Stomach (tissue), 9 donors: ENCODE data around the gene SDHB. TPM values are rescaled to one million over a fixed set of nuclear protein-coding genes. Genes with fewer than 3 reads are reported as not detected.

Experiments used
- DNase-seq, 2 donors: peaks; one replicate each; pipeline versions ENCODE4 v3.0.0 to v3.0.0-alpha.2; 2013 to 2019
- H3K27ac ChIP-seq, 5 donors: fragments of 200-600 bp in 4 of 5; sonication (generic) in 4 of 5; one replicate each; pipeline ENCODE4 v1.5.1; 2013 to 2019; ENCODE audit warnings: mild to moderate bottlenecking in 1 of 5, moderate library complexity in 1 of 5
- H3K27me3 ChIP-seq, 3 donors: fragments of 200-600 bp; sonication (generic); one replicate each; pipeline ENCODE4 v1.5.1; 2017 to 2019; ENCODE audit warnings: mixed run types in 1 of 3
- H3K36me3 ChIP-seq, 4 donors: fragments of 200-600 bp; sonication (generic); 1 replicate in 3 of 4; 2 replicates in 1 of 4; pipeline ENCODE4 v1.5.1; 2016 to 2019
- H3K4me1 ChIP-seq, 4 donors: fragments of 200-600 bp; sonication (generic); one replicate each; pipeline ENCODE4 v1.5.1; 2016 to 2019
- H3K4me3 ChIP-seq, 4 donors: fragments of 200-600 bp; sonication (generic) in 3 of 4; one replicate each; pipeline ENCODE4 v1.5.1; 2016 to 2019; ENCODE audit warnings: mild to moderate bottlenecking in 1 of 4
- H3K9me3 ChIP-seq, 4 donors: fragments of 200-600 bp; sonication (generic); one replicate each; pipeline ENCODE4 v1.5.1; 2016 to 2019
- CTCF ChIP-seq, 7 experiments: fragments of 450-650 bp in 4 of 7; fragments of 200-600 bp in 3 of 7; sonication (generic) in 3 of 7; IDR thresholded peaks; one replicate each; pipeline ENCODE4 v1.5.1; 2016 to 2019; ENCODE audit warnings: antibody characterized with exemption in 7 of 7, control low read depth in 2 of 7, mild to moderate bottlenecking in 1 of 7
- EP300 ChIP-seq: sonication (generic); formaldehyde crosslinking; IDR thresholded peaks from one replicate; pipeline ENCODE4 v1.6.1; 2017; ENCODE audit warnings: antibody characterized with exemption
- POLR2A ChIP-seq, 4 donors: fragments of 450-650 bp; IDR thresholded peaks; one replicate each; pipeline ENCODE4 v1.6.1; 2016; ENCODE audit warnings: antibody characterized with exemption in 4 of 4, control low read depth in 2 of 4, mild to moderate bottlenecking in 1 of 4, moderate library complexity in 1 of 4
- POLR2AphosphoS5 ChIP-seq, 3 donors: sonication (generic); formaldehyde crosslinking; IDR thresholded peaks; one replicate each; pipeline ENCODE4 v1.6.1; 2016; ENCODE audit warnings: antibody characterized with exemption in 3 of 3
- WGBS, 5 donors: extraction: QIAGEN DNeasy Blood & Tissue Kit in 3 of 5; methylation state at CpG; one replicate each; pipeline versions ENCODE4 v1.1.5 to v1.1.7; 2013 to 2018; 5-methylcytosine and 5-hydroxymethylcytosine counted together
- intact Hi-C: fragments of 100-400 bp; cut with DNase I; formaldehyde crosslinking; loops from one replicate; pipeline ENCODE4 v1.15.1; 2023; ENCODE audit warnings: low total_unique reads
- polyA plus RNA-seq, 3 donors: library from polyadenylated mRNA; stranded (reverse); fragments of 200-250 nt; gene quantifications; one replicate each; pipeline ENCODE4 v1.2.3, GENCODE V29; 2013
- total RNA-seq, 5 donors: library from RNA; depleted of rRNA; stranded (reverse); fragments of >200 nt; gene quantifications; one replicate each; pipeline versions ENCODE4 v1.1.0 to v1.2.3, GENCODE V29; 2014 to 2016
- donor health status: healthy with polysubstance abuse.
- donor health status: Bipolar disorder and iron deficiency.
- donor health status: healthy.

SDHB gene
- total and polyA plus RNA-seq, 8 donors: 42.6 to 246 (median 121) TPM

DNA sequence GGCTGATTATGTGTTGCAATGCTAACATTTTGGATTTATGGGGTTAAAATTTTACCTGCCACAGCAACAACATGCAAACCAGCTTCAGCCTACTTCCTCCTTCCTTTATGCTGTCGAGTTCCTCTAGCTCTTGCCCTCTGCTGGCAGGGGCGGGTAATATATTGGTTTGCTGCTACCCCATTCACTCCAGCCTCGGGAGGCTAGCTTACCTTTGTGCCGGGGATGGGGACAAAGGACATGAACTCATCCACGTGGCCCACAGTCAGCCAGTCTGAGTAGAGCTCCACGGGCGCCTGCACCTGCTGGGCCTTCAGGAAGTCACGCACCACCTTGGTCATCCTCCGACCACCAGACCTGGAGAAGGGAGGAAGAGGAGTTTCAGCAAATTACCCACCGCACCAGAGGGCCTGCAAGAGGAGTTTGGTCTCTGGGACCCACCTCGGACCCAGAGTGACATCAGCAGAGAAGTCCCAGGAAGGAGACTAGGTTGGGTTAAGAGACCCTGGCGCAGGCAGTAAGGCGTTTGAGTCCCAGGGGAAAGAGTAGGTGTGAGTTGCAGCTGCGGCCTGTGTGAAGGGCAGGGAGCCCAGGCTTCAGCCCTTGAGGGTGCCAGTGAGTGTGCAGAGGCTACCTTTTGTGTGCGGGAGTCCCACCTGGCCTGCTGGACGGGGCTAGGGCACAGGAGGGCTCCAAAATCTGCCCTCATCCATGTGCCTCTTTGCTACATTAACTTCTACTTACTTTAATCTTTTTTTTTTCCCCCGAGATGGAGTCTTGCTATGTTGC is 21.8 kb upstream of the SDHB start:
- Histone ChIP-seq H3K27me3 (no peaks in the 10 kb centered on the region), H3K27ac (no peak overlapping the region), H3K4me3 (no peak overlapping the region), H3K36me3 (no peaks in the 10 kb centered on the region), H3K4me1 (no peaks in the 10 kb centered on the region), H3K9me3 (no peaks in the 10 kb centered on the region)
- intact Hi-C loops: no loop called here
- DNase-seq: no peak
- TF ChIP-seq POLR2AphosphoS5 (IDR thresholded peaks at IDR 0.05) (no peak), CTCF (IDR thresholded peaks at IDR 0.05) (no peak), POLR2A (IDR thresholded peaks at IDR 0.05) (no peak), EP300 (no peak)
- 69 to 82% (median 79%) methylated on average over 16 to 17 of the region's 17 CpGs for WGBS, 5 donors

DNA sequence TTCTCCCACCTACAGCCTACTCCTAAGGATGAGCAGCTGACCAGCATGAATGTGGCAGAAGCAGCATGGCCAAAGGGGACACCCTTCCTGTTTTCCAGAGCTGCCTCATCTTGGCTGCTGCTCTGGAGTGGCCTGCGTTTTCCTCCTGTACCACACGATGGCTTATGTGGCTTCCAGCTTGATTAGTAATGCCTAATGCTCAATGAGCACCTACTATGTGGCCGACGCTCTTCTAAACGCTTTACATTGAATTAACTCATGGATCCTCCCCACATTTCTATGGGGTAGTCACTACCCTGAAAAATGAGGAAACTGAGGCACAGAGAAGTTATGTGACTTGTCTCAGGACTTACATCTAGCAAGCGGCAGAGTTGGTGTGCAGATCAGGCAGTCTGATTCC is 18.0 kb upstream of the SDHB start:
- H3K4me3 ChIP-seq: no peak overlapping the region
- no peaks in the 10 kb centered on the region for H3K27me3 ChIP-seq
- no peak for DNase-seq
- no peaks in the 10 kb centered on the region for H3K4me1 ChIP-seq
- intact Hi-C loops: no loop called here
- no peaks in the 10 kb centered on the region for H3K36me3 ChIP-seq
- no peaks in the 10 kb centered on the region for H3K9me3 ChIP-seq
- WGBS, 5 donors: 74 to 92% (median 81%) methylated on average over 6 of the region's 6 CpGs
- no peak overlapping the region for H3K27ac ChIP-seq
- no peak for TF ChIP-seq CTCF (IDR thresholded peaks at IDR 0.05)
- no peak for TF ChIP-seq POLR2A (IDR thresholded peaks at IDR 0.05)
- no peak for TF ChIP-seq EP300
- no peak for TF ChIP-seq POLR2AphosphoS5 (IDR thresholded peaks at IDR 0.05)

- DNase-seq: no peak
- Histone ChIP-seq H3K27me3 (no peaks in the 10 kb centered on the region), H3K4me3 (no peak overlapping the region), H3K27ac (no peak overlapping the region), H3K9me3 (peaks cover 0 to 6% (median 5%) of the 10 kb centered on the region in 4 donors), H3K4me1 (no peaks in the 10 kb centered on the region), H3K36me3 (no peaks in the 10 kb centered on the region)
- intact Hi-C loops: no loop called here
- 64 to 80% (median 77%) methylated on average over 10 of the region's 10 CpGs for WGBS, 5 donors
- no peak for TF ChIP-seq POLR2A (IDR thresholded peaks at IDR 0.05)
- TF ChIP-seq EP300: no peak
- TF ChIP-seq POLR2AphosphoS5 (IDR thresholded peaks at IDR 0.05): no peak
- no peak for TF ChIP-seq CTCF (IDR thresholded peaks at IDR 0.05)
Measured at GRCh38 chr1:17070163-17070525, 16.3 kb upstream of the SDHB start.

GRCh38 chr1:17069452-17070162 is 15.8 kb upstream of the SDHB start:
- H3K36me3 ChIP-seq: no peaks in the 10 kb centered on the region
- peaks cover 0 to 11% (median 8%) of the 10 kb centered on the region in 4 donors for H3K9me3 ChIP-seq
- H3K27ac ChIP-seq: no peak overlapping the region
- intact Hi-C loops: no loop called here
- H3K4me1 ChIP-seq: no peaks in the 10 kb centered on the region
- 82 to 95% (median 92%) methylated on average over 5 to 6 of the region's 6 CpGs for whole genome bisulfite sequencing, 5 donors
- TF ChIP-seq POLR2AphosphoS5 (IDR thresholded peaks at IDR 0.05) (no peak), POLR2A (IDR thresholded peaks at IDR 0.05) (no peak), CTCF (IDR thresholded peaks at IDR 0.05) (no peak), EP300 (no peak)
- no peak overlapping the region for H3K4me3 ChIP-seq
- no peak for DNase-seq
- no peaks in the 10 kb centered on the region for H3K27me3 ChIP-seq
